PFSK-1 (cell line): ENCODE results near the gene CLEC3B.

Experiments
- SIN3A ChIP-seq: IDR thresholded peaks from 2 replicates; pipeline ENCODE4 v1.6.1; 2012; ENCODE audit warnings: mild to moderate bottlenecking, low read length, moderate library complexity, borderline replicate concordance; ENCODE audit not compliant: insufficient read depth
- TAF1 ChIP-seq: IDR thresholded peaks from 2 replicates; pipeline ENCODE4 v1.6.1; 2012; ENCODE audit warnings: low read length, control low read depth, borderline replicate concordance; ENCODE audit not compliant: insufficient read depth

DNA sequence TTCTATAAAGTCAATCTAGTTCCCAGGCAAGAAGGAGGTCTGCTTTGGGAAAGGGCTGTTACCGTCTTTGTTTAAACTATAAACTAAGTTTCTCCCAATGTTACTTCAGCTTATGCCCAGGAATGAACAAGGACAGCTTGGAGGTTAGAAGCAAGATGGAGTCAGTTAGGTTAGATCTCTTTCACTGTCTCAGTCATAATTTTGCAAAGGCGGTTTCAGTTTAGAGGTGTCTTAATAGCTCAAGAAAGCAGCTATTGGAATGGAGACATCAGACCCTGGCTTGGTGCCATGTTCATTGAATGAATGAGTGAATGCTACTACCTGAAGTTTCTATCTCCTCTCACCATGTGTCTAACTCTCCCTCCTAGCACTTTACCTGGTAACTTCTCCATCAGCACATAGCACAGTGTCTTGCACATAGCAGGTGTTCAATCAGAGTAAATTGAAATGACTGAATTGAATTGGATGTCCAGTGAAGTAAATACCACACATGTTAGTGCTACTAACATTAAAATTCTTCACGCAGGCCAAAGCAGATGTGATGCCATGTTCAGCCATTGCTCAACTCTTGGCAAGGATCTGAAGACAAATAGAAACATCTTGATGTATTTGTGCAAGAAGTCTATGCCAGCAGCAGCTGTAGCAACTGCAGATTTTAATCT lies 28.2 kb downstream of the CLEC3B start:
- TF ChIP-seq SIN3A (no peak), TAF1 (no peak)
